HepG2 (cell line): ENCODE measurements around the gene ANKRD49. TPM values are rescaled to one million over a fixed set of nuclear protein-coding genes. Genes with fewer than 3 reads are reported as not detected.

ENCODE experiments used
- ATF6 ChIP-seq: sonication (generic); formaldehyde crosslinking; conservative IDR thresholded peaks from 2 replicates; pipeline ENCODE4 v1.4.0; 2020; ENCODE audit warnings: missing genetic modification reagents
- ATF7 ChIP-seq, 2 experiments: fragments of 450-650 bp in 1 of 2; sonication (generic) in 1 of 2; formaldehyde crosslinking in 1 of 2; IDR thresholded peaks; 2 replicates each; pipeline versions ENCODE4 v1.4.0 to v1.6.1; 2016 to 2020; ENCODE audit warnings: antibody characterized with exemption in 1 of 2, mild to moderate bottlenecking in 1 of 2, missing genetic modification reagents in 1 of 2
- BCL6 ChIP-seq: IDR thresholded peaks from 2 replicates; pipeline ENCODE4 v1.6.1; 2016; ENCODE audit warnings: missing genetic modification reagents, missing compliant biosample characterization
- NFYC ChIP-seq: IDR thresholded peaks from 2 replicates; pipeline ENCODE4 v1.6.1; 2016; ENCODE audit warnings: missing genetic modification reagents, missing compliant biosample characterization
- NR2F2 ChIP-seq: IDR thresholded peaks from 2 replicates; pipeline ENCODE4 v1.6.1; 2012; ENCODE audit warnings: low read depth, inconsistent platforms, borderline replicate concordance
- PAF1 ChIP-seq: IDR thresholded peaks from 2 replicates; pipeline ENCODE4 v1.6.1; 2016; ENCODE audit warnings: missing genetic modification reagents, missing compliant biosample characterization
- SCMH1 ChIP-seq: sonication (generic); formaldehyde crosslinking; IDR thresholded peaks from 2 replicates; pipeline ENCODE4 v1.9.0; 2021; ENCODE audit warnings: missing genetic modification reagents, mild to moderate bottlenecking, borderline replicate concordance
- ZNF280D ChIP-seq: sonication (generic); formaldehyde crosslinking; IDR thresholded peaks from 2 replicates; pipeline ENCODE4 v1.5.1; 2020; ENCODE audit warnings: mild to moderate bottlenecking, missing genetic modification reagents
- ZNF510 ChIP-seq: sonication (generic); formaldehyde crosslinking; IDR thresholded peaks from 2 replicates; pipeline ENCODE4 v1.4.0; 2020; ENCODE audit warnings: low read depth, mild to moderate bottlenecking, missing genetic modification reagents
- ZNF549 ChIP-seq: sonication (generic); formaldehyde crosslinking; IDR thresholded peaks from 2 replicates; pipeline ENCODE4 v1.5.0; 2020; ENCODE audit warnings: missing genetic modification reagents
- ZNF614 ChIP-seq: IDR thresholded peaks from 2 replicates; pipeline ENCODE4 v1.6.1; 2018; ENCODE audit warnings: missing biosample characterization, missing genetic modification reagents, inconsistent platforms, borderline replicate concordance
- ZNF619 ChIP-seq: sonication (generic); formaldehyde crosslinking; IDR thresholded peaks from 2 replicates; pipeline ENCODE4 v1.4.0; 2020; ENCODE audit warnings: mild to moderate bottlenecking, missing genetic modification reagents
- polyA plus RNA-seq, 8 experiments: library from polyadenylated mRNA; depleted of rRNA in 3 of 8; stranded (reverse) in 7 of 8; unstranded in 1 of 8; fragments of >200 nt; fragmentation: Illumina TruSeq in 4 of 8; extraction: Trizol in 4 of 8; gene quantifications; 2 replicates each; pipeline versions ENCODE4 v1.2.1 to v1.2.3, GENCODE V29; 2011 to 2016; ENCODE audit warnings: low read depth in 4 of 8, missing spikeins in 1 of 8, mixed read lengths in 1 of 8; ENCODE audit not compliant: insufficient read depth in 1 of 8
- total RNA-seq, 5 experiments: library from RNA; depleted of rRNA; stranded (reverse); fragments of >200 nt; fragmentation: Illumina TruSeq; extraction: Trizol; gene quantifications; 2 replicates each; pipeline ENCODE4 v1.2.3, GENCODE V29; 2016; ENCODE audit warnings: low read depth in 1 of 5
- TF ChIP-seq, protein P1 (sequence below): sonication (generic); formaldehyde crosslinking; IDR thresholded peaks from 2 replicates; pipeline ENCODE4 v1.5.0; 2020; ENCODE audit warnings: missing genetic modification reagents
- TF ChIP-seq, protein P2 (sequence below): sonication (generic); formaldehyde crosslinking; IDR thresholded peaks from 2 replicates; pipeline ENCODE4 v1.4.0; 2020; ENCODE audit warnings: missing genetic modification reagents
- TF ChIP-seq, protein P3 (sequence below): IDR thresholded peaks from 2 replicates; pipeline ENCODE4 v1.6.1; 2016; ENCODE audit warnings: missing genetic modification reagents, missing compliant biosample characterization

ANKRD49 gene
- total and polyA plus RNA-seq, 2 of the 13 experiments (the other 11 are each of a cell fraction or from before 2014, with no cell fraction given), result 14.2 to 14.3 TPM

DNA sequence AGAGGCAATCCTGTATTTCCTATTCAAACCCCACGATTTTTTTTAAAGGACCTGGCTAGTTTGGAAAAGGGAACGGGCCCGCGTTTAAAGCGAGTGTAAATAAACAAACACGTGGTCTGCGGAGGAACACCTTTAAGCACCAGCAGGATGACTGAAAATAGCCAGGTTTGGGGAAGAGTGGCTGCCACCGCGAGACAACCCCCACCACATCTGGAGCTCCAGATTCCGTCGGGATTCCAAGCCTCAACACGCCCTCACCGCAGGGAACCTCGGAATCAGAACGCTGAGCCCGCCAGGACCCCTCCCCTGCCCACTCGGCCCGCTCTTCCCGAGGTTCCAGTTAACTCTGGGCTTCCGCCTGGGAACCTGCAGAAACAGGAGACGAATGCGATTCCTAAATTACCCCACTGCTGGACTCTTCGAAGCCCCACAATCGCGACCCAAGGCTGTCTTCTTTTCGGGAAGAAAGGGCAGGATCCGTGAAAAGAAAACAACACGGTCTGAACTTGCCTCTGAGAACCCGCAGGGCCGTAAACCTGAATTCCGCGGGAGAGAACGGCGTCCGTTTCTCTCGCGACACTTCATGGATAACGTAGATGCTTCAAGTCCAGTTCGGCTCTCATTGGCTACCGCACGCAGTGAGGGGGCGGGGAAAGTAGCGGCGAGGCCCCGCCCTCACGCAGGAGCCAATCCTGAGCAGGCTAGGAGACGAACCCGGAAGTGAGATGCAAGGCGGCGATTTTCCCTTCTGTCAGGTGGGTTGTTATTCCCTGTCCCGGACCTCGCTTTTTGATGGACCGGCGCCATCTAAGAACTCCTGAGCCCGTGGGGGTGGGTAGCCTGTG is at the start of gene ANKRD49, which contains the start of gene MRE11 (continued):
- TF ChIP-seq SCMH1 (CRISPR knock-in tag) (no peak), ATF7 (IDR thresholded peaks at IDR 0.05) (no peak), ATF7 (CRISPR knock-in tag; IDR thresholded peaks at IDR 0.05) (no peak), ZNF510 (CRISPR knock-in tag) (no peak), NFYC (CRISPR knock-in tag) (peak; percentile 91), PAF1 (no peak), ZNF549 (no peak), NR2F2 (0 out of 2 replicates have a peak, but pooled peaks have one; percentile 19), ZNF614 (CRISPR knock-in tag) (no peak), ATF6 (CRISPR knock-in tag) (no peak), ZNF280D (no peak), ZNF619 (CRISPR knock-in tag) (peak; percentile 59; the same call in 1 of the 2 replicates), BCL6 (no peak)
- TF ChIP-seq, protein P1, sequence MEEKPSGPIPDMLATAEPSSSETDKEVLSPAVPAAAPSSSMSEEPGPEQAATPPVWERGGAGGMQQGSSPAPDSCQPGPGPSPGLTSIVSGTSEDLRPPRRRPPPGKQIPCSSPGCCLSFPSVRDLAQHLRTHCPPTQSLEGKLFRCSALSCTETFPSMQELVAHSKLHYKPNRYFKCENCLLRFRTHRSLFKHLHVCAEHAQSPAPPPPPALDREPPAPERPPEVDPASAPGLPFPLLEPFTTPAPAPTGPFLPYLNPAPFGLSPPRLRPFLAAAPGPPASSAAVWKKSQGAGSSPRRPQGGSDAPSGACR (CRISPR knock-in tag), result no peak
- TF ChIP-seq, protein P2, sequence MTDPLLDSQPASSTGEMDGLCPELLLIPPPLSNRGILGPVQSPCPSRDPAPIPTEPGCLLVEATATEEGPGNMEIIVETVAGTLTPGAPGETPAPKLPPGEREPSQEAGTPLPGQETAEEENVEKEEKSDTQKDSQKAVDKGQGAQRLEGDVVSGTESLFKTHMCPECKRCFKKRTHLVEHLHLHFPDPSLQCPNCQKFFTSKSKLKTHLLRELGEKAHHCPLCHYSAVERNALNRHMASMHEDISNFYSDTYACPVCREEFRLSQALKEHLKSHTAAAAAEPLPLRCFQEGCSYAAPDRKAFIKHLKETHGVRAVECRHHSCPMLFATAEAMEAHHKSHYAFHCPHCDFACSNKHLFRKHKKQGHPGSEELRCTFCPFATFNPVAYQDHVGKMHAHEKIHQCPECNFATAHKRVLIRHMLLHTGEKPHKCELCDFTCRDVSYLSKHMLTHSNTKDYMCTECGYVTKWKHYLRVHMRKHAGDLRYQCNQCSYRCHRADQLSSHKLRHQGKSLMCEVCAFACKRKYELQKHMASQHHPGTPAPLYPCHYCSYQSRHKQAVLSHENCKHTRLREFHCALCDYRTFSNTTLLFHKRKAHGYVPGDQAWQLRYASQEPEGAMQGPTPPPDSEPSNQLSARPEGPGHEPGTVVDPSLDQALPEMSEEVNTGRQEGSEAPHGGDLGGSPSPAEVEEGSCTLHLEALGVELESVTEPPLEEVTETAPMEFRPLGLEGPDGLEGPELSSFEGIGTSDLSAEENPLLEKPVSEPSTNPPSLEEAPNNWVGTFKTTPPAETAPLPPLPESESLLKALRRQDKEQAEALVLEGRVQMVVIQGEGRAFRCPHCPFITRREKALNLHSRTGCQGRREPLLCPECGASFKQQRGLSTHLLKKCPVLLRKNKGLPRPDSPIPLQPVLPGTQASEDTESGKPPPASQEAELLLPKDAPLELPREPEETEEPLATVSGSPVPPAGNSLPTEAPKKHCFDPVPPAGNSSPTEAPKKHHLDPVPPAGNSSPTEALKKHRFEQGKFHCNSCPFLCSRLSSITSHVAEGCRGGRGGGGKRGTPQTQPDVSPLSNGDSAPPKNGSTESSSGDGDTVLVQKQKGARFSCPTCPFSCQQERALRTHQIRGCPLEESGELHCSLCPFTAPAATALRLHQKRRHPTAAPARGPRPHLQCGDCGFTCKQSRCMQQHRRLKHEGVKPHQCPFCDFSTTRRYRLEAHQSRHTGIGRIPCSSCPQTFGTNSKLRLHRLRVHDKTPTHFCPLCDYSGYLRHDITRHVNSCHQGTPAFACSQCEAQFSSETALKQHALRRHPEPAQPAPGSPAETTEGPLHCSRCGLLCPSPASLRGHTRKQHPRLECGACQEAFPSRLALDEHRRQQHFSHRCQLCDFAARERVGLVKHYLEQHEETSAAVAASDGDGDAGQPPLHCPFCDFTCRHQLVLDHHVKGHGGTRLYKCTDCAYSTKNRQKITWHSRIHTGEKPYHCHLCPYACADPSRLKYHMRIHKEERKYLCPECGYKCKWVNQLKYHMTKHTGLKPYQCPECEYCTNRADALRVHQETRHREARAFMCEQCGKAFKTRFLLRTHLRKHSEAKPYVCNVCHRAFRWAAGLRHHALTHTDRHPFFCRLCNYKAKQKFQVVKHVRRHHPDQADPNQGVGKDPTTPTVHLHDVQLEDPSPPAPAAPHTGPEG, result no peak
- TF ChIP-seq, protein P3, sequence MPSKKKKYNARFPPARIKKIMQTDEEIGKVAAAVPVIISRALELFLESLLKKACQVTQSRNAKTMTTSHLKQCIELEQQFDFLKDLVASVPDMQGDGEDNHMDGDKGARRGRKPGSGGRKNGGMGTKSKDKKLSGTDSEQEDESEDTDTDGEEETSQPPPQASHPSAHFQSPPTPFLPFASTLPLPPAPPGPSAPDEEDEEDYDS, result peak; percentile 71
